Testis (tissue), 2 donors: ENCODE data around the gene ZNF862.

Experiments
- CTCF ChIP-seq, 3 experiments: fragments of 450-650 bp in 2 of 3; fragments of 200-600 bp in 1 of 3; sonication (generic) in 1 of 3; IDR thresholded peaks; one replicate each; pipeline ENCODE4 v1.5.1; 2016 to 2019; ENCODE audit warnings: antibody characterized with exemption in 3 of 3, mild to moderate bottlenecking in 2 of 3, moderate library complexity in 1 of 3
- POLR2A ChIP-seq: fragments of 450-650 bp; IDR thresholded peaks from one replicate; pipeline ENCODE4 v1.6.1; 2017; ENCODE audit warnings: antibody characterized with exemption, mild to moderate bottlenecking, moderate library complexity

DNA sequence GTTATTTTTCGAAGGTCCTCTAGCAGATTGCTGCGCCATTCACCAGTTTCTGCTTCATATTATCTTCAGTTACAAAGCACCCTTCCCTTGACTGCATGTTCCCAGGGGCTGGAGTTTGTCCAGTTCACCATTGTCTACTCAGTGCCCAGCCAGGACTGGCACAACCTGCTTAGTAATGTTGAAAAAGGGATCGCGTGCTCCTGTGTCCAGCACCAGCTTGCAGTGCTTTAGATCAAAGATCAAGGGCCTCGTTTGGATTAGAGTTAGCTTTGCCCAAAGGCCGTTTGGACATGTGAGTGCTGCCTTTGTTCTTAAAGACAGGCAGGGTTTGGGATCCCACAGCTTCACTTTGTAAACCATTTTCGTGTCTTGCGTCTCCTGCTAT, 36.5 kb downstream of the ZNF862 start:
- TF ChIP-seq POLR2A (no peak), CTCF (IDR thresholded peaks at IDR 0.05) (no peak)
